ENCODE measurements around the gene SF3B2.
A peak's percentile ranks its signal among the peaks of the same experiment; 100 is the strongest.

Gene SF3B2

DNA sequence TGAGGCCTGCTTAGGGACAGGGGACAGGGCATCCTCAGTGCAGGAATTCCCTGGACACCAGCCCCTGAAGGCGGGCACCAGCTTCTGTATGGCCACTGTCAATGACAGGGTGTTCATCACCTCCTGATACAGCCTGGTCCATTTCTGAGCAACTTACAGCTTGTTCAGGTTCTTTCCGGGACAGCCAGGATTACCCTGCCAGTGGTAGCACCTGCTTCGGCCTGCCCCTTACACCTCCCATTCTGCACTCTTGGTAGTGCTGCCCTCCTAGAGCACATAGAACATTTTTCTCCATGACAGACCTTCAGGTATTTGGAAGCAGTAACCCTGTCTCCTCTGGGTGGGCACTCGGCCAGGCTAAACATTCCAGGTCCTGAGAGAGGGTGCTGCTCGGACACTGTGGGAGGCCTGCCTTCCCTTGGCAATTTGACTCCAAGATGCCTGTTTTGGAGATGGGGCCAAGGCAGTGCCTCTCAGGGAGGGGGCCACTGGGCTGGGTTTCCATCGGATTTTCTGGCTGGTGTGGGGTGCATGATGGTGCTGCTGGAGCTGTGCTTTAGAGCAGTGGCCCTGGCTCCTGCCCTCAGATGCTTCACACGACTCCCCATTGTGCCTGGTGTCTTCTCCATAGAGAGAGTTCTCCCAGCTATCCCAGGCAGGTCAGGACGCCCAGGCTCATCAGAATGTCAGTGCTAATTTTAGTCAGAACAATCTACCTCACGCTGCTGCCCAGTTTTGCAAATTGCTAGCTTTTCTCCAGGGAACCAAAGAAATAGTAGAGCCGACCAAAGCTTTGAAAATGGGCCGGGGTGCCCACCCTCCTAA, 4.4 kb upstream of the SF3B2 start:
- no peak for DNase-seq (ENCODE audit: low spot score)

- DNase-seq (ENCODE audit: low spot score) = no peak
Observed at GRCh38 chr11:66048547-66049323, 3.4 kb upstream of the SF3B2 start, which contains the start of gene GAL3ST3. Gene GAL3ST3, minus strand, starts transcription at chr11:66049161. Its CDS starts 3,746 bp downstream, at chr11:66045415.

- DNase-seq (ENCODE audit: low spot score) = no peak
Observed at GRCh38 chr11:66050581-66051231, 1.5 kb upstream of the SF3B2 start.

DNA sequence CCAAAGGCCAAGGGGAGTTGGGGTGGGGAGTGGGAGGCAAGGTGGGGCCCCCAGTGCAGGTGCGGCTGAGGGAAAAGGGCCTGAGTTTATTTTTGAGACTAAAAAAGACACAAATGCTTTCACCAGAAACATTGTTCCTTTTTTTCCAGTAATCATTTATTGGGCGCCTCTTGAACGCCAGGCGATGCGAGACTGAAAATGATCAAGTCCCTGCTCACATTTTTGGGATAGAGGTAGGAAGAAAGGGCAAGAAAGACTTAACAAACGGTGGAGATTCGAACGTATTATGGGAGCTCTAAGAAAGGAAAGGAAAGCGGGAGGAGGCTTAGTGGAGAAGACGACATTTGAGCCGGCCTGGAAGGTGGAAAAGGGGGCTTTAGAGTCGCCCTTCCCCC, 796 bp upstream of the SF3B2 start:
- DNase-seq (ENCODE audit: low spot score) = no peak

DNA sequence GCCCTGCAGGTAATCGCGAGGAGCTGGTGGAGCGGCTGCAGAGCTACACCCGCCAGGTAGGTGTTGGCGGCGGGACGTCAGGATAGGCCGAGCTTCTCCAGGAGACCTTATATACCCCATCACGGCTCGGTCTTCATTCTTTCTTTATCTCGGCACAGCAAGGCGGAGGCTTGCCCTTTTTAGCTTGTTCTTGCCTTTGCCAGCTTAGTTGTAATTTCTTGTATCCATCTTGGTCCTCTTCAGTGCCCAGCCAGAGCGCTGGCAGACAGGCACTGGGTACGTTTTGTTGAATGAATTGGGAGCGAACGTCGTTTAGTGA, 459 bp downstream of the SF3B2 start:
- no peak for DNase-seq (ENCODE audit: low spot score)

DNA sequence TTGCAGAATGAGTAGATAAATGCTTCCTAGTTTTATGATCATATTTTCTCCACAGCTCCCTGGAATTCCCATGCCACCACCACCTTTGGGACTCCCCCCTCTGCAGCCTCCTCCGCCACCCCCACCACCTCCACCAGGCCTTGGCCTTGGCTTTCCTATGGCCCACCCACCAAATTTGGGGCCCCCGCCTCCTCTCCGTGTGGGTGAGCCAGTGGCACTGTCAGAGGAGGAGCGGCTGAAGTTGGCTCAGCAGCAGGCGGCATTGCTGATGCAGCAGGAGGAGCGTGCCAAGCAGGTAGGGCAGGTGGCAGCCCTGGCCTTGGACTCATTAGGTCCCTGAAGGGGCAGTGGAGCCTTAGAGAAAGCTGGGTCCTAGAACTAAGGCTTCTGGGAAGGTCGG, 2.9 kb downstream of the SF3B2 start:
- DNase-seq (ENCODE audit: low spot score) = no peak

DNA sequence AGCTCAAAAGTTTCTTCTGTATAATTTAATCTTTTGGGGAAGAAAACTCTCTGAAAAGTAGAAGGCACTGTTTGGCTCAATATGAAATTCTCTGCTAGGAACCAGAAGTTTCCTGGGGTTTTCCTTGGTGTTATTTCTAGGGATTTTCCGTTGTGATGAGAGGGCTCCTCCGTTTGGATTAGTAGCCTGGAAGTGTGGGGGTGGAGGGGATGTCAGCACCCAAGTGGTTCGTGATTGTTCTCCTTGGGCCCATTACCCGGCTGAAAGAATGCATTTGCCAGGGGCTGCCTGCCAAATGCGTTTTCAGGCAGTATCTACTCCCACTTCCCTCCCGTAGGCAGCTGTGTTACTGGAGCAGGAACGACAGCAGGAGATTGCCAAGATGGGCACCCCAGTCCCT, 4.3 kb downstream of the SF3B2 start:
- no peak for DNase-seq (ENCODE audit: low spot score)

GRCh38 chr11:66059966-66060680, 8.0 kb downstream of the SF3B2 start:
- no peak for DNase-seq (ENCODE audit: low spot score)

DNA sequence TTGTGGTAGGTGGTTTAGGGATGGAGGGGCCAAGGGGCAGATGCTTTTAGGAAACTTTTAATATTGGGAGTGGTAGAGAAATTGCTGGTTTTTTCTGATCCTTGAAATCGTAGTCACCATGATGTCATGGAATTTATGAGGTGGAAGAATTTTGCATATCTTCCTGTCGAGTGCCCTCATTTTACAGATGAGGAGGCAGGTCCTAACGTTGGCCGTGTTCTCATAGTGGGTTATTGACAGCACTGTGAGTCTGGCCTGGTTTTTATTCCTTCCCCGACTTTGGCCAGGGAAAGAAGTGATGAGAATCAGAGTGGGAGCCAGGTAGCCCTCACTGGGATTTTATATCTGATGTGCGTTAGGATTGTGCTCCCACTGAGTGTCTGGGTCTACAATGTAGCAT, 9.1 kb downstream of the SF3B2 start:
- DNase-seq (ENCODE audit: low spot score) = no peak

- DNase-seq (ENCODE audit: low spot score) = no peak
Observed at GRCh38 chr11:66062408-66062807, 10.2 kb downstream of the SF3B2 start.

DNA sequence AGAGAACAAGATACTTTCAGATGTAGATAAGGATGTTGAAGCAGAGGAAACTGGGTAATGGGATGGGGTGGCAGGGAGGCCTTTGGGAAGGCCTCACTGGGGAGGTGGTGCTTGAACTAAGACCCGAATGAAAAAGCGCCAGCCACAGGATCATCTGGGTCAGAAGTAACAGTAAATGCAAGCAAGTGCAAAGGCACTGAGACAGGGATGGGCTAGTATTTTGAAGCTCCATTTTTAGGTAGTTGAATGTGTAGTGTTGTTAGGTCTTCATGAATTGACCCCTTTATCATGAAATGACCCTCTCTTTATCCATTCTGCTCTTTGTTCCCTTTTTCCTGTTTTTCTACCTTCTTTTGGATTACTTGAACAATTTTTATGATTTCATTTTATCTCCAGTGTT, 11.7 kb downstream of the SF3B2 start:
- no peak for DNase-seq (ENCODE audit: low spot score)

GRCh38 chr11:66064571-66064970, 12.4 kb downstream of the SF3B2 start:
- DNase-seq (ENCODE audit: low spot score) = no peak

- no peak for DNase-seq (ENCODE audit: low spot score)
Observed at GRCh38 chr11:66066751-66067150, 14.6 kb downstream of the SF3B2 start.

DNA sequence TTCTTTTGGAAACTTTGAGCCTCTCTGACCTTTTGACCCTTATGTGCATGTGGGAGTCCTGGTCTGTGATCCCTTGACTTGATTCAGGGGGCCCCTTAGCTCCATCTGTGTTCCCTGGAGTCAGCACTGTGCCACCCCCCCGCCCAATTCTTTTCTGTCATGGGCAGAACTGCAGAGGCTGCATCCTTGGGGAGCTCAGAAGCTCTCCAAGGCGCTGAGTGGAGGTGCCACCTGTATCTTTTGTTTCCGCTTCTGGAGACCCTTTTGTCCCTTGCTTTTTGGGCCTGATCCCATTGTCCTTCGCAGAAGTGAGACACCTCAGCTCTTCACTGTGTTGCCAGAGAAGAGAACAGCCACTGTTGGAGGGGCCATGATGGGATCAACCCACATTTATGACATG, 15.5 kb downstream of the SF3B2 start:
- DNase-seq (ENCODE audit: low spot score) = no peak

GRCh38 chr11:66068154-66068821, 16.1 kb downstream of the SF3B2 start:
- DNase-seq (ENCODE audit: low spot score) = peak; percentile 81

DNA sequence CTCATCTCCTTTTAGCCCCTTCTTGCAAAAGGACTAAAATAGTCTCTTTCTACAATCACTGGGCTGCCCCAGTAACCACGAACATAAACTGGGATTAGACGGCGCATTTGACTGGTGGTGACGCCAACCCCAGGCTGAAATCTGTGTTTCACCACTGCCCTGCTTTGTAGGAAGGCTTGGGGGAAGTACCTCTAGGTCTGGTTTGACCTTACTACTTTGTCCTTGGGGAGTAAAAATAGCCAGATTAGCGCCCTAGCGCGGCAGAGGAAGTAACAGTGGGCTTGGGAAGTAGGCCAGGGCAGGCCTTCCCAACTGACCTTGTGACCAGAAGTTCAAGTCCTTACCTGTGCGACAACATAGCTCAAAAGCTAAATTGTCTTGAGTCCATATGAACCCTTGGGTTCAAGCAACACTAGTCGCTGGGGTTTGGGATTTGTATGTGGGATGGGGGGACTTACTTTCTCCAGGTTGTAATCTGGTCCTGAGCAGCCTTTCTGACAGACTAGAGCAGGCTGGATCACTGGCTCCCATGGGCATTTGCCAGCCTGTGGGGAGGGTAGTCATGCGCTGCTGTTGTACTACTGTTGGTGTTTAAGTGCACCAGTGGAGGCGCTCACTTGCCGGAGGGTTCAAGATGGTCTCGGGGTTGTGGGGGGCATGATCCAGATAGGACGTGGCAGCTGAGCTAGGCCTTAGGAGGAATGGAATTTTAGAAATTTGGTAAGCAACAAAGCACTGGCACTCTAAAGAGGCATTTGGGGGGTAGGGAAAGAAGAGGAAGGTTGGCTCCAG, 17.0 kb downstream of the SF3B2 start:
- peak; percentile 82 for DNase-seq (ENCODE audit: low spot score)

- peak; percentile 93 for DNase-seq (ENCODE audit: low spot score)
Observed at GRCh38 chr11:66069715-66070603, 17.8 kb downstream of the SF3B2 start, which contains the start of gene PACS1. Gene PACS1, plus strand, starts transcription at chr11:66070272. Its CDS starts 215 bp downstream, at chr11:66070487.

DNA sequence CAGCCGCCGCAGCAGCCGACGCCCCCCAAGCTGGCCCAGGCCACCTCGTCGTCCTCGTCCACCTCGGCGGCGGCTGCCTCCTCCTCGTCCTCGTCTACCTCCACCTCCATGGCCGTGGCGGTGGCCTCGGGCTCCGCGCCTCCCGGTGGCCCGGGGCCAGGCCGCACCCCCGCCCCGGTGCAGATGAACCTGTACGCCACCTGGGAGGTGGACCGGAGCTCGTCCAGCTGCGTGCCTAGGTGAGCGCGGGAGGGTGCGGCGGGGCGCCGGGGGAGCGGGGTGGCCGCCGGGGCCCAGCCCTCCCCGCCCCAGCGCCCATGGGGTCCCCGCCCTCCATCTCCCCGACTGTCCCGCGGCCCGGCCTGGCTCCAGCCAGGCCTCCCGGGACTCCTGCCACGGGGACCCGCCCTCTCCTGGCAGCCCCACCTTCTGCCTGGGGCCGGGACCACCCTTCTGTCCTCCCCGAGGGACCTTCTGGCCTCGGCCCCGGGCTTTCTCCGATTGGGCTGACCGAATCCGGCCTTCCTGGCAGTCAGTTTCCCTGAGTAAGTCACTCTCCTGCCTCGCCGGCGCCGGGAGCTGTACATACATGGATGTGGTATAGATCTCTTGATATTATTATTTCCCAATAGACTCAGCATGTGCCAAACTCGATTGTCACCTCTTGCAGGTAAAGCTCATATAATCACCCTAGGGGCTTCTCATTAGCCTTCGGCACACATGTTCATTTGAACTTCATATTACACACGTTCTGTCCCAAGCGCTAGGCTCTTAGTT, 18.6 kb downstream of the SF3B2 start:
- peak; percentile 53 for DNase-seq (ENCODE audit: low spot score)

- DNase-seq (ENCODE audit: low spot score) = no peak
Observed at GRCh38 chr11:66071381-66071801, 19.2 kb downstream of the SF3B2 start.

Data from germinal center (tissue), 1 donor.